Cardiac septum (tissue), 1 donor: ENCODE measurements around the gene GUCA1A. TPM values are rescaled to one million over a fixed set of nuclear protein-coding genes. Genes with fewer than 3 reads are reported as not detected.
"Not testable (repeated sequence)": the region's sequence is repeated elsewhere in the genome, so short reads cannot be mapped to it uniquely, and the experiment has no call there.

Experiments
- DNase-seq: peaks from one replicate; pipeline ENCODE4 v3.0.0-alpha.2; 2020; ENCODE audit warnings: low spot score
- intact Hi-C: fragments of 100-400 bp; cut with DNase I; formaldehyde crosslinking; loops from one replicate; pipeline ENCODE4 v1.14.0; 2022
- total RNA-seq: library from RNA; stranded (reverse); fragmentation: NEBNext Ultra II Directional; extraction: Animal tissue kit (Norgen Biotek cat#: 25700); gene quantifications from one replicate; pipeline ENCODE4 v1.2.1, GENCODE V29; 2021
- donor health status: DM: no; HTN: no; CAD: no.

The GUCA1A gene
- total RNA-seq, 1 donor from 2014 or later, result not detected

- intact Hi-C loops, result no loop called here
- DNase-seq, result no peak
Measured at GRCh38 chr6:42141603-42142117, 31.5 kb upstream of the GUCA1A start.

DNA sequence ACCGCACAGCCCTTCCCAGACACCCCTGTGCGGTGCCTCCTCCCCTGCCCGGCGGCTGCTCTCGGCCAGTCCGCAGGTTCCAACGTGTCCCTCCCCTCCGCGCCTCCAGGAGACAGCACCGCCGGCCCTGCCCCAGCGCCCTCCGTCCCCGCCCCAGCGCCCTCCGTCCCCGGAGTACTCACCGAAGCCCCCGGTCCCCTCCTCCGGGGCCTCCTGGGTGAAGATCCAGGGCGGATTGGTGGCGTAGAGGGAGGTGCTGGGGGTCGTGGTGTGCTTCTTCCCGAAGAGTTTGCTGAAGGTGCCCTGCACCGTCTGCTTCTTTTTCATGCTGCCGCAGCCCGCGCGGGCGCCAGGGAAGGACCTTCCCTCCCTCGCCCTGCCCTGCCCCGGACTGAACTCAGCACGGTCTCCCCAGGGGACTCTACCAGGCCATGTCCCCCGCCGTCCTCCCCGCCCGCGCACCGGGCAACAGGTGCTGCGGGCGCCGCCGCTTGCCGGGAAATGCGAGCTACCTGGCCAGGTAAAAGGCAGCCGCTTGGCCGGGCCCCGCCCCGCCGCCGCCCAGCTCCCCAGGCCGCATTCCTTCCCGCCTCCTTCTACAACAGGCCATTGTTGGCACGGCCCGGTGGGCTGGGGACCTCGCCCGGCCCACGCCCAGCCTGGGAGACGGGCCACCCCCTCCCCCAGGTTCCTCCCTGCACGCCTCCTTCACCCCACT is 30.9 kb upstream of the GUCA1A start, which contains the start of gene C6orf132:
C6orf132 (minus strand) TSS at position 503 of the 718 bp plus-strand sequence; CDS start at position 327, 176 bp downstream.
- intact Hi-C loops, result no loop called here
- DNase-seq, result no peak

DNA sequence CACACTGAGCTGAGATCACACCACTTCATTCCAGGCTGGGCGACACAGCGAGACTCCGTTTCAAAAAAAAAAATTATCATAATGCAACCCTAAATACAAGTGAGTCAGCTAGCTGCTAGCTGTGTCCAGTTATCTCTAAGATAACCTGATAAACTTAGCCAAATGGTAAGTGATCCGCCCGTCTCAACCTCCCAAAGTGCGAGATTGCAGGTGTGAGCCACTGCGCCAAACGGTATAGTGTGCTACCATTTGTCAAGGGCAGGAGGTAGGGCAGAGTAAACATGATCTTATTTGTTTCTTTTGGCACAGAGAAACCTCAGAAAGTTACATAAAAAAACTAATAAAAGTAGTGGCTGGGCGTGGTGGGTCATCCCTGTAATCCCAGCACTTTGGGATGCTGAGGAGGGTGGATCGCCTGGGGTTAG is 26.0 kb upstream of the GUCA1A start:
- intact Hi-C loops, result no loop called here
- DNase-seq, result no peak

- DNase-seq, result no peak
- intact Hi-C loops, result no loop called here
Measured at GRCh38 chr6:42148058-42148457, 25.1 kb upstream of the GUCA1A start.

DNA sequence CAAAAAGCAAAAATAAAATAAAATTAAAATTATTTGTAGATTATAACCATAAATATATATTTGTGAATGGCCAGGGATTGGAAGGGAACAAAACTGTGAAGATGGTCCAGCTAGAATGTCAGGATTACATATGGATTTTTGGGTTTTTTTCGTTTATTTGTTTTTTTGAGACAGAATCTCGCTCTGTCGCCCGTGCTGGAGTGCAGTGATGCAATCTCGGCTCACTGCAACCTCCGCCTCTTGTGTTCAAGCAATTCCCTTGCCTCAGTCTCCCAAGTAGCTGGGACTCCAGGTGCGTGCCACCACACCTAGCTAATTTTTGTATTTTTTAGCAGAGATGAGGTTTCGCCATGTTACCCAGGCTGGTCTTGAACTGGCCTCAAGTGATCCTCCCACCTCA is 22.9 kb upstream of the GUCA1A start:
- intact Hi-C loops, result no loop called here

GRCh38 chr6:42152024-42152423 is 21.1 kb upstream of the GUCA1A start:
- intact Hi-C loops, result no loop called here
- DNase-seq, result no peak

More for the DNA sequence above, 22.9 kb upstream of the GUCA1A start:
- DNase-seq, result no peak

- DNase-seq, intact Hi-C loops: not testable (repeated sequence)
Measured at GRCh38 chr6:42152528-42153213, 20.5 kb upstream of the GUCA1A start.

GRCh38 chr6:42153921-42154320 is 19.2 kb upstream of the GUCA1A start:
- intact Hi-C loops, result no loop called here
- DNase-seq, result no peak

DNA sequence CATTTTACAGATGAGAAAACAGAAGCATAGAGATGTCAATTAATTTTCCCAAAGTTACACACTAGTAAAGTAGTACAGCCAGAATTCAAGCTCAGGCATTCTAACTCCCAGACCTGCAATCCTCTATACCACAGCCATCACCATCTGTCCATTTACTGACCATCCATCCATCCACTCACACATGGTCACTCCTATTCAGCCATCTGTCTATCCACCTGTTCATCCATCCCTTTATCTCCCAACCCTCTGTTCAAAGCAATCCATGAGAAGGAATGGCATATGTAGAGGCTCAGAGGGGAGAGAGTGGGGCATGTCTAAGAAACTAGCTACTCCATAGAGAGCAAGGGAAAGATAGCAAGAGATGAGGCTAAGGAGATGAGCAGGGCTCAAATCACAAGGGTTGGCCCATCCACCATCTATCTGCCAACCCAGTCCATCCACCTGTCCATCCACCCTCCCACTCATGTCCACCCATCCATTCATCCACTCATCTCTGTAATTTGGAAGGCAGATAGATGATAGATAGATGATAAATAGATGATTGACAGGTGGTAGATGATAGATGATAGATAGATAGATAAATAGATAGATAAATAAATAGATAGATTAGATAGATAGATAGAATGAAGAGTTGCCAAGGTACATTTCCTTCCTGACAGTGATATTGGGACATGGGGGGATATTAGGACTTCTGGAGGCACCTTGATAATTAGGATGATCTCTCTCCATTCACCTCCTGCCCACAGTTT is 18.5 kb upstream of the GUCA1A start:
- intact Hi-C loops, result no loop called here
- DNase-seq, result no peak

DNA sequence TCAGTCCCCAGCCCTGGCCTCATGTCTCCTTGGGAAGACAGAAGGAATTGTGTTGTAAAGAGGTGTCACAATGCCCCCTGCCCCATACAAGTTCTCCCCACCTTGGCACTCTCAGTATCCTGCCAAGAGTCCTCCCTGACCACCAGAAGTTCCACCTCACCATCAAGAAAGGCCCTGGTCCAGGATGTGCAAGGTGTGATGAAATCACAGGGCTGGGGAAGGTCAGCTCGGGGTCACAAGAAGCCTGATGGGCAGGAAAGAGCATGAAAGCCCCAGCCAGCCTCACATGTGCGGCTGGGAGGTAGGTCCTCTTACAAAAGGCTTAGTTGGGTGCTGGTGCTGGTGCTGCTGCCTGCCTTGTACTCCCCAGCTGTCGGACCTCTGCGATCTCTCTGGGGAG is 17.9 kb upstream of the GUCA1A start:
- no peak for DNase-seq
- intact Hi-C loops, result no loop called here

GRCh38 chr6:42156638-42157037 is 16.5 kb upstream of the GUCA1A start:
- no peak for DNase-seq
- intact Hi-C loops, result no loop called here

DNA sequence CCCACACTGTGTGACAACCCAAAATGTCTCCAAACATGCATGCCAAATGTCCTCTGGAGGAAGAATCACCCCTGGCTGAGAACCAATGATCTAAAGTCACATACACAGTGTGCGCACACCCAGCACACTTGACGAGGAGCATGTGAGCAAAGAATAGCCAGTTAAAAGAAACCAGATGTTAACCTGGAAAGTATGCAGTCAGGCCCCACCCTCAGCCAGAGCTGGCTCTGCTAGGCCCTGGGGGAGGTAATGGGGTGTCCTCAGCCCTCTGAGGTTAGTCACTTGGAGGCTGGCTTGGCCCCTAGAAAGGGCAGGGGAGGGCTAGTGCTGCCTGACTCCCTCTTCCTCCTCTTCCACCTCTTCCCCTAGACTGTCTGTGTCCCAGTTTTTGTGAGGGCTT is 15.2 kb upstream of the GUCA1A start:
- no peak for DNase-seq
- intact Hi-C loops, result no loop called here

DNA sequence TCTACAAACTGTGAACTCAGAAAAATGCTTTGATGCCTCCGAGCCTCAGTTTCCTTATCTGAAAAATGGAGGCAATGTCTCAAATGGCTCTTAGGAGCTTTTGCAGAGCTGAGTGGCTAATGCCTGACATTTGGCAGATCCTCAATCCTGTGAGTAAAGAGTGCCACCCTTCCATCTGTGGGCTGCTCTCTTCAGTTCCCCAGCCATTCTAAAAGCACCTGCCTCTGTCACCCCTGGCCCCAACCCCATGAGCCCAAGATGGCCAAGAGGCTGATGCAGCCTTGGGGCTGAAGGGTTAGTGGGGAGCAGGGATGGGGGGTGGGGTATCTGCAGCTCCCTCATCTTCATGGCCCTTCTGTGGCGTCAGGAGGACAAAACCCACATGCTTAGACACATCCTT is 14.5 kb upstream of the GUCA1A start:
- intact Hi-C loops, result no loop called here
- DNase-seq, result no peak

GRCh38 chr6:42159431-42160024 is 13.6 kb upstream of the GUCA1A start:
- intact Hi-C loops, result no loop called here
- no peak for DNase-seq

DNA sequence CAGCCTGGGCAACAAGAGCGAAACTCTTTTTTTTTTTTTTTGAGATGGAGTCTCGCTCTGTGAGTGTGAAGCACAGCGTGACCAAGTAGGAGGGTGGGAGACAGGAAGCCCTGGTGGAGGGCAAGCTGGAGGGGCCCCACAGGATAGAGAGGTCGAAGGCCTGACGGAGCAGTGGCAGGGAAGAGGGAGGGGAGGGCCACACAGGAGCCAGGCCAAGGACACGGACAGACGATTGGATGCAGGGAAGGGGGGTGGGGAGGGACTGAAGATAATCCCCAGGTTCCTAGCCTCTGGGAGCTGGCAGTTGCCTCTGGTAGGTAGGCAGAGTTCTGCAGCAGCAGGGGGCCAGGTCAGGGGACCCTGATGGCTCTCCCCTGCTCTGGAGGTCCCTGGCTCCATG is 10.8 kb upstream of the GUCA1A start:
- DNase-seq, result no peak
- intact Hi-C loops, result no loop called here

- no peak for DNase-seq
- intact Hi-C loops, result no loop called here
Measured at GRCh38 chr6:42162812-42163211, 10.4 kb upstream of the GUCA1A start.

DNA sequence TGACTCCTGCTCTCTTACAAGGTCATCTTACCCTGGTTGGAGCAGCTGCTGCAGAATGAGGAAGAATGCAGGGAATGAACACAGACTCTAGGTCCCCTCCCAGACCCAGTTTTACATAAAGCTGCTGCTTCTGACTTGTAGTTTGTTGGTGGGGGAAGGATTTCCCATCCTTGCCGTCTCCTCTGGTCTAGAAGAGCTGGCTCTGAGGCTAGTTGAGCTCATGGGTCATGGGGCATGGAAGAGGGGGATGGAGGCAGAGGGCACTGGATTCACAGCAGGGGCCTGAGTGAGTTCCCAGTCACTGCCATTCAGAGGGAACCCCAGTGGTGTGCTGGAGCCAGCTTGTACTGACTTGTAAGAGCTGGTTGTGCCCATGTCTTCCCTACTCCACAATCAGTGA is 9.2 kb upstream of the GUCA1A start:
- no peak for DNase-seq
- intact Hi-C loops, result no loop called here

- no peak for DNase-seq
- intact Hi-C loops, result no loop called here
Measured at GRCh38 chr6:42165016-42165415, 8.1 kb upstream of the GUCA1A start.

DNA sequence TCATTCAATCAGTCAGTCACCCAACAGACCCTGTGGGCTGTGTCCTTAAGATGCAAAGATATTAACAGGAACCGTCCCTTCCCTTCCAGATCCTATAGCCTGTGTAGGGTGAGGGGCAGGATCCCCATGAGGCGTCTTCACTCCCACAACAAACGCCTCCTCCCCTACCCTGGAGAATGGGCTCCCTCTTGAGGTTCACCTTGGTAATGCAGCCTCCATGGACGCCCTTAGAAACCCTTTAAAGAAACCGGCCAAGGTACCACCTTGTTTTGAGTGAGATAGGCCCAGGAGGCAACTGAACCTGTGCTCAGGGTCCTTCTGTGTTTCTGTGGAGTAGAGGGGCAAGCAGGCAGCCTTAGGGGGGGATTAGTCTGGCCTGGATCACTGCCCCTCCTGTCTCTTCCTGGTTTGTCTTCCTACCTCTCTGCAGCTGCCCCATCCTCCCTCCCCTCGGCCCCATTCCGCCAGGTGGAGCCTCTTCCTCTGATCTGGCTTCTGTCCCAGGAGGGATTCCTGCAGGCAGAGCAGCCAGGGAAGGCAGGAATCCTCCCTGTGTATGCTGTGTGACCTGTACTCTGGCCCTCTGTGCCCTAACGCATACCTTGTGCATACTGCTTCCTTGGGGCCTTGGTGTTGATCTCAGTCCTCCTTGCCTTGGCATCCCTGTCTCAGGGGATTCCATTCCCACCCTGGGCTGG is 6.6 kb upstream of the GUCA1A start:
- intact Hi-C loops, result loop anchor here (1.0 kb wide), 1 partner anchor 91 kb away; no protein-coding TSS in a partner anchor
- DNase-seq, result no peak
